Iris pigment epithelial cell (primary cell): ENCODE measurements around the gene VRK2.

Experiments
- DNase-seq: peaks from one replicate; pipeline ENCODE4 v3.0.0-alpha.2; 2011; ENCODE audit warnings: low read depth

The VRK2 gene

GRCh38 chr2:58046585-58047372, at the start of gene VRK2:
Gene VRK2 (plus strand): TSS chr2:58046806. CDS start chr2:58048832, 2,026 bp downstream.
- peak; percentile 95 for DNase-seq

- peak; percentile 9 for DNase-seq
Measured at GRCh38 chr2:58006256-58006951, 40.2 kb upstream of the VRK2 start.

- no peak for DNase-seq
Measured at GRCh38 chr2:58006952-58007284, 39.7 kb upstream of the VRK2 start.

GRCh38 chr2:58010599-58010998, 36.0 kb upstream of the VRK2 start:
- no peak for DNase-seq

- DNase-seq, result peak; percentile 21
Measured at GRCh38 chr2:58019229-58019628, 27.4 kb upstream of the VRK2 start.

GRCh38 chr2:58025150-58025933, 21.3 kb upstream of the VRK2 start:
- DNase-seq, result no peak

- no peak for DNase-seq
Measured at GRCh38 chr2:58027029-58027428, 19.6 kb upstream of the VRK2 start.

GRCh38 chr2:58030771-58031170, 15.8 kb upstream of the VRK2 start:
- DNase-seq, result peak; percentile 45

GRCh38 chr2:58032016-58032763, 14.4 kb upstream of the VRK2 start:
- DNase-seq, result peak; percentile 65

GRCh38 chr2:58032764-58033080, 13.9 kb upstream of the VRK2 start:
- peak; percentile 23 for DNase-seq

GRCh38 chr2:58033530-58033929, 13.1 kb upstream of the VRK2 start:
- DNase-seq, result no peak

GRCh38 chr2:58035352-58035751, 11.3 kb upstream of the VRK2 start:
- DNase-seq, result no peak

GRCh38 chr2:58039170-58039611, 7.4 kb upstream of the VRK2 start:
- DNase-seq, result peak; percentile 68

GRCh38 chr2:58042486-58042970, 4.1 kb upstream of the VRK2 start:
- peak; percentile 95 for DNase-seq

GRCh38 chr2:58044145-58044544, 2.5 kb upstream of the VRK2 start:
- no peak for DNase-seq

- no peak for DNase-seq
Measured at GRCh38 chr2:58045580-58046334, 849 bp upstream of the VRK2 start.

GRCh38 chr2:58046335-58046584, 346 bp upstream of the VRK2 start:
- DNase-seq, result no peak

- no peak for DNase-seq
Measured at GRCh38 chr2:58047373-58047935, 848 bp downstream of the VRK2 start.

- DNase-seq, result no peak
Measured at GRCh38 chr2:58047961-58048360, 1.4 kb downstream of the VRK2 start.

- no peak for DNase-seq
Measured at GRCh38 chr2:58051445-58051844, 4.8 kb downstream of the VRK2 start.

- no peak for DNase-seq
Measured at GRCh38 chr2:58052978-58053377, 6.4 kb downstream of the VRK2 start.
